Mesendoderm (in vitro differentiated cells): Measurements from ENCODE around the gene EEF1AKMT3.

Experiments
- DNase-seq: peaks from one replicate; pipeline ENCODE4 v3.0.0; 2013
- H2AK5ac ChIP-seq: 2 replicates; pipeline ENCODE4 v1.6.1; 2013; ENCODE audit warnings: low read length, inconsistent platforms
- H2BK120ac ChIP-seq: 2 replicates; pipeline ENCODE4 v1.6.1; 2013; ENCODE audit warnings: low read depth, mild to moderate bottlenecking, low read length, moderate library complexity, mixed read lengths
- H2BK15ac ChIP-seq: replicated peaks from 2 replicates; pipeline ENCODE4 v1.6.1; 2013; ENCODE audit warnings: low read depth, mild to moderate bottlenecking, moderate library complexity
- H2BK5ac ChIP-seq: 2 replicates; pipeline ENCODE4 v1.6.1; 2013; ENCODE audit warnings: low read length, inconsistent platforms
- H3K18ac ChIP-seq: 2 replicates; pipeline ENCODE4 v1.6.1; 2013; ENCODE audit warnings: mild to moderate bottlenecking, low read length, mixed read lengths
- H3K23ac ChIP-seq: one replicate; pipeline ENCODE4 v1.6.1; 2013; ENCODE audit warnings: low read length
- H3K27ac ChIP-seq: 2 replicates; pipeline ENCODE4 v1.5.1; 2013; ENCODE audit warnings: low read depth, mild to moderate bottlenecking, inconsistent platforms, low read length, moderate library complexity
- H3K27me3 ChIP-seq: 2 replicates; pipeline ENCODE4 v1.6.1; 2013; ENCODE audit warnings: low read length, control low read depth, mild to moderate bottlenecking, inconsistent platforms; ENCODE audit not compliant: insufficient read depth, poor library complexity
- H3K36me3 ChIP-seq: 2 replicates; pipeline ENCODE4 v1.6.1; 2013; ENCODE audit warnings: low read length, inconsistent platforms; ENCODE audit not compliant: control insufficient read depth, insufficient read depth
- H3K4ac ChIP-seq: one replicate; pipeline ENCODE4 v1.6.1; 2013; ENCODE audit warnings: low read depth, mild to moderate bottlenecking, low read length, moderate library complexity
- H3K4me1 ChIP-seq: 2 replicates; pipeline ENCODE4 v1.6.1; 2013; ENCODE audit warnings: low read depth, low read length, inconsistent platforms; ENCODE audit not compliant: control insufficient read depth
- H3K4me2 ChIP-seq: 2 replicates; pipeline ENCODE4 v1.6.1; 2013; ENCODE audit warnings: low read length
- H3K4me3 ChIP-seq: 2 replicates; pipeline ENCODE4 v1.5.1; 2013; ENCODE audit warnings: mild to moderate bottlenecking, low read length
- H3K56ac ChIP-seq: one replicate; pipeline ENCODE4 v1.6.1; 2013; ENCODE audit warnings: low read length
- H3K79me1 ChIP-seq: 2 replicates; pipeline ENCODE4 v1.6.1; 2013; ENCODE audit warnings: low read length, inconsistent platforms
- H3K79me2 ChIP-seq: 2 replicates; pipeline ENCODE4 v1.6.1; 2013; ENCODE audit warnings: mild to moderate bottlenecking, low read length; ENCODE audit not compliant: control insufficient read depth, insufficient read depth
- H3K9ac ChIP-seq: 2 replicates; pipeline ENCODE4 v1.6.1; 2013; ENCODE audit warnings: low read length, inconsistent platforms
- H4K5ac ChIP-seq: one replicate; pipeline ENCODE4 v1.6.1; 2013; ENCODE audit warnings: low read length
- H4K8ac ChIP-seq: one replicate; pipeline ENCODE4 v1.6.1; 2013; ENCODE audit warnings: low read depth, mild to moderate bottlenecking, control low read depth, low read length, moderate library complexity
- WGBS: extraction: QIAGEN DNeasy Blood & Tissue Kit; methylation state at CpG from one replicate; pipeline ENCODE4 v1.1.7; 2013; ENCODE audit warnings: low lambda C conversion rate, missing lambda C conversion rate; ENCODE audit not compliant: insufficient coverage; ENCODE audit errors: extremely low coverage; 5-methylcytosine and 5-hydroxymethylcytosine counted together

Gene EEF1AKMT3

GRCh38 chr12:57810450-57810849, 38.0 kb downstream of the EEF1AKMT3 start:
- Histone ChIP-seq H2BK120ac (no peak overlapping the region), H3K4me1 (no peaks in the 10 kb centered on the region), H3K79me2 (no peaks in the 10 kb centered on the region), H3K4me2 (no peak overlapping the region), H3K4me3 (no peak overlapping the region), H3K9ac (no peak overlapping the region), H3K79me1 (no peaks in the 10 kb centered on the region), H2BK5ac (no peak overlapping the region), H3K23ac (no peak overlapping the region), H2BK15ac (no peak overlapping the region), H3K56ac (no peak overlapping the region), H3K36me3 (no peaks in the 10 kb centered on the region), H4K5ac (no peak overlapping the region), H3K27ac (no peak overlapping the region), H2AK5ac (no peak overlapping the region), H3K4ac (no peak overlapping the region), H4K8ac (no peak overlapping the region), H3K27me3 (no peaks in the 10 kb centered on the region), H3K18ac (no peak overlapping the region)
- no CpG with 5 or more reads among the region's 5 CpGs for WGBS
- no peak for DNase-seq

DNA sequence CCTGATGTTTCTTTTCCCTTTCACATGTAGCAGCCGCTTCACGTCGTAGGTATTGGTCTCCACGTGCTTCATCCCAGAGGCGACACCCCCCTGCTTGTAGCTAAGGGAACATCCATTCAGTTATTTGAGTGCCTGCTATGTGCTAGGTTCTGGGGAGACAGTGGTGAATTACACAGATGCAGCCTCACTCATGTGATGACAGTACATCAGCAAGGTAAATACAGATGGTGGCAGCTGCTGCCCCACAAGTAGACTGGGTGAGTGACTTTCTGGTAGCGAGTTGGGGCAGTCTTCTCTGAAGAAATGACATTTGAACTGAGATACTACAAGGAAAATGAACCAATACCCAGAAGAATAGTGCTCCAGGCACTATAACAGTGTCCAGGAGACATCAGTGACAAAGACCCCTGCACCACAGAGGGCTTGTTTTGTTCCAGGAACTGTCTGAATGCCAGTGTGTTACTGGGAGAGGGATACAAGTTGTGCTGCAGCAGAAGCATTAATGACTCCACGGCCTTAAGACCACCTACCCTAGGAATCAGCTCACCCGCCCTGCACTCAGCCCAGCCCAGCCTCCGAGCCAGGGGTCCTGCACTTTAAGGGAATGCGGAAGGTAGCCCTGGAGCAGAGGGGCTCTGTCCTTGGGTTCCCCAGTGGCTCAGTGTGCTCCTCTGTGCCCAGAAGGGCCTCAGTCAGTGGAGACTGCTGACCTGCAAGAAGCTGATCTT, 38.8 kb downstream of the EEF1AKMT3 start:
- no peak overlapping the region for H3K18ac ChIP-seq
- DNase-seq: no peak
- H3K79me1 ChIP-seq: no peaks in the 10 kb centered on the region
- H4K5ac ChIP-seq: no peak overlapping the region
- H4K8ac ChIP-seq: no peak overlapping the region
- H3K27ac ChIP-seq: no peak overlapping the region
- WGBS: no CpG with 5 or more reads among the region's 10 CpGs
- no peak overlapping the region for H2BK120ac ChIP-seq
- no peak overlapping the region for H3K56ac ChIP-seq
- H2BK15ac ChIP-seq: no peak overlapping the region
- no peak overlapping the region for H2AK5ac ChIP-seq
- H2BK5ac ChIP-seq: no peak overlapping the region
- no peak overlapping the region for H3K4me2 ChIP-seq
- no peak overlapping the region for H3K4ac ChIP-seq
- no peaks in the 10 kb centered on the region for H3K4me1 ChIP-seq
- H3K4me3 ChIP-seq: no peak overlapping the region
- H3K79me2 ChIP-seq: no peaks in the 10 kb centered on the region
- H3K36me3 ChIP-seq: no peaks in the 10 kb centered on the region
- H3K27me3 ChIP-seq: no peaks in the 10 kb centered on the region
- H3K9ac ChIP-seq: no peak overlapping the region
- H3K23ac ChIP-seq: no peak overlapping the region

DNA sequence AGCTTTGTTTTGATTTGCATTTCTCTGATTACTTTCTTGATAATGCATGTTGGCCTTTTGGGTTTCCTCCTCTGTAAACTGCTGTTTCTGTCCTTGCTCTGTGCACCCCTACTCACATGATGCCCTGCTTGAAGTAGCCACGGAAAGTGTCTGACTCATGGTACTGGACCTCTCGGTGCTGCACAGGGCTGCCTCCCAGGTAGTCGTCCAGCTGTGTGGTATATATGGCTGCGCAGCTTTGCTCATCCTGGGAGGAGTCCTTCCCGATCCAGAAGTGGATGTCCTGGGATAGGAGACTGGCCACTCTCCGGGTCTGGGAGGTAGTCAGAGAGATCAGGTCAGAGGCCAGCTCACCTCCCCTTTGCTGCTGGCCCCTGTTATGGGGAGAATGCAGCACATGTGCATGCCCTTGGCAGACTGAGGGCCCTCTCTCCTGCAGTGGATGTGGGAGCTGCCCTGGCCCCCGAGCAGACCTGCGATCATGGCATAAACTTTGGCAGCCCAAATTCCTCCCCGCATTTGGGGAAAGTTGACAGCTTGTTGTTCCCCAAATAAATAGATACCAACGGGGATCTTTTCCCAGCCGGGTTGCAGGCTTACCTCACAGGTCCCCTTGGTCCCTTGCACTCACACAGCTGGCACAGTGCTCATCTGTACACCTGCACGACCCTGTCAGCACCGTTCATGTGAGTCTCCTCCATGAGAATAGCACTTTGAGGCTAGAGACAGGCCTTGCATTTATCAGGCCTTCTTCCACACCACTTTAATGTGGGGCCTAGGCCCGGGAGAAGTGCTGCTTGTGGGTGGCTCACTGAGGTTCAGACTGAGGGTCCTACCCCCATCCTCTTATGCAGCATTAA, 40.9 kb downstream of the EEF1AKMT3 start:
- H2BK5ac ChIP-seq: no peak overlapping the region
- H3K27ac ChIP-seq: no peak overlapping the region
- no peak overlapping the region for H3K56ac ChIP-seq
- no peak overlapping the region for H2AK5ac ChIP-seq
- H3K79me1 ChIP-seq: no peaks in the 10 kb centered on the region
- H3K23ac ChIP-seq: no peak overlapping the region
- no peak overlapping the region for H3K4me3 ChIP-seq
- no peak overlapping the region for H3K18ac ChIP-seq
- H2BK120ac ChIP-seq: no peak overlapping the region
- no peaks in the 10 kb centered on the region for H3K27me3 ChIP-seq
- WGBS: no CpG with 5 or more reads among the region's 14 CpGs
- no peak overlapping the region for H2BK15ac ChIP-seq
- no peak overlapping the region for H4K8ac ChIP-seq
- H3K79me2 ChIP-seq: no peaks in the 10 kb centered on the region
- no peak for DNase-seq
- no peak overlapping the region for H4K5ac ChIP-seq
- H3K4me1 ChIP-seq: no peaks in the 10 kb centered on the region
- H3K9ac ChIP-seq: no peak overlapping the region
- no peak overlapping the region for H3K4ac ChIP-seq
- no peaks in the 10 kb centered on the region for H3K36me3 ChIP-seq
- no peak overlapping the region for H3K4me2 ChIP-seq

DNA sequence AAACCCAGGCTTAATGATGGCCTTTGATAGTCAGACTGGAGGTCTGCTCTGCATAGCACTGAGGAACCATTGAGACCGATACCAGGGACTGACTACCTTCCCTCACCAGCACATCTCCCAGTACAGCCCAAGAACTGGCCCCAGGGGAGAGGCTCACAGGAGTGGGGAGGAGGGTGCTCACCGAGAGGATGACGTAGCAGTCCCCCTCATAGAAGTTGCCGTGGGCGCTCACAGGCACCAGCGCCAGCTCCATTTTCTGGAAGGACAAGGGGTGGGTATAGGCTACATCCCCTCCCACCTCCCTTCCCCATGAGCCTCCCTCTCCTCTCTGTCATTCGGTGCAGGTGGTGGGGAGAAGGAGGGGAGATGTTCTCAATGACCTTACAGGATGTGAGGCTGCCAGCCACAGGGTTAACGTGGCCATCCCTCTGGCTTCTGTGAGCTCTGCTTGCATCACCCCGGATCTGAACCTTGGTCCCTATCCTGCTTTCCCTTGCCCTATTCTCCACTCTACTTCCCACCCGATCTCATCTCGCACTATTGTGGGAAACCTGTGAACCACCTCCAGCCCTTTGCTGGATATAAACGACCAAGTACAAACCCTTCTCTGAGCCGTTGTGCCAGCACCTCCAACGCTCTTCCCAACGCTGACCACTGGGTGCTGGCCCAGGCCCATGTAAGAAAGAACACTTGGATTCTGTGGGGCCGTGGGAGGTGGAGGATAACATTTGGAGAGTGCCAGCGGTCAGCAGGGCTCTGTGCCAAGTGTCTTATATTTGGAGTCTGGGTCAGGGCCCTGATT, 41.8 kb downstream of the EEF1AKMT3 start:
- no peak overlapping the region for H4K8ac ChIP-seq
- no peak overlapping the region for H2BK5ac ChIP-seq
- no peak overlapping the region for H3K9ac ChIP-seq
- H4K5ac ChIP-seq: no peak overlapping the region
- no peak overlapping the region for H2BK120ac ChIP-seq
- H2AK5ac ChIP-seq: no peak overlapping the region
- no peaks in the 10 kb centered on the region for H3K27me3 ChIP-seq
- no peaks in the 10 kb centered on the region for H3K79me1 ChIP-seq
- H3K4me3 ChIP-seq: no peak overlapping the region
- no peaks in the 10 kb centered on the region for H3K4me1 ChIP-seq
- no peak overlapping the region for H3K56ac ChIP-seq
- no peak overlapping the region for H3K4ac ChIP-seq
- H3K36me3 ChIP-seq: no peaks in the 10 kb centered on the region
- no peaks in the 10 kb centered on the region for H3K79me2 ChIP-seq
- H2BK15ac ChIP-seq: no peak overlapping the region
- no CpG with 5 or more reads among the region's 17 CpGs for WGBS
- no peak overlapping the region for H3K23ac ChIP-seq
- no peak overlapping the region for H3K27ac ChIP-seq
- no peak for DNase-seq
- H3K4me2 ChIP-seq: no peak overlapping the region
- no peak overlapping the region for H3K18ac ChIP-seq

- Histone ChIP-seq H3K79me2 (no peaks in the 10 kb centered on the region), H3K27me3 (no peaks in the 10 kb centered on the region), H2AK5ac (no peak overlapping the region), H3K4me3 (no peak overlapping the region), H3K27ac (no peak overlapping the region), H4K8ac (no peak overlapping the region), H3K4me2 (no peak overlapping the region), H3K4me1 (no peaks in the 10 kb centered on the region), H3K18ac (no peak overlapping the region), H3K79me1 (no peaks in the 10 kb centered on the region), H2BK5ac (no peak overlapping the region), H3K56ac (no peak overlapping the region), H2BK120ac (no peak overlapping the region), H4K5ac (no peak overlapping the region), H3K36me3 (no peaks in the 10 kb centered on the region), H2BK15ac (no peak overlapping the region), H3K9ac (no peak overlapping the region), H3K4ac (no peak overlapping the region), H3K23ac (no peak overlapping the region)
- peak; percentile 83 for DNase-seq
- WGBS: no CpG with 5 or more reads among the region's 13 CpGs
Measured at GRCh38 chr12:57815177-57816000, 43.0 kb downstream of the EEF1AKMT3 start.
